Uterus (tissue), 2 donors: ENCODE data around the gene S100A6.

Source experiments
- POLR2A ChIP-seq, 2 donors: fragments of 450-650 bp; IDR thresholded peaks; one replicate each; pipeline ENCODE4 v1.6.1; 2016; ENCODE audit warnings: antibody characterized with exemption in 2 of 2, mild to moderate bottlenecking in 1 of 2, moderate library complexity in 1 of 2
- TF ChIP-seq, protein P1 (sequence below), 4 experiments: fragments of 200-600 bp in 2 of 4; fragments of 450-650 bp in 2 of 4; sonication (generic) in 2 of 4; IDR thresholded peaks; one replicate each; pipeline ENCODE4 v1.5.1; 2016 to 2019; ENCODE audit warnings: antibody characterized with exemption in 4 of 4, mild to moderate bottlenecking in 2 of 4, moderate library complexity in 1 of 4

DNA sequence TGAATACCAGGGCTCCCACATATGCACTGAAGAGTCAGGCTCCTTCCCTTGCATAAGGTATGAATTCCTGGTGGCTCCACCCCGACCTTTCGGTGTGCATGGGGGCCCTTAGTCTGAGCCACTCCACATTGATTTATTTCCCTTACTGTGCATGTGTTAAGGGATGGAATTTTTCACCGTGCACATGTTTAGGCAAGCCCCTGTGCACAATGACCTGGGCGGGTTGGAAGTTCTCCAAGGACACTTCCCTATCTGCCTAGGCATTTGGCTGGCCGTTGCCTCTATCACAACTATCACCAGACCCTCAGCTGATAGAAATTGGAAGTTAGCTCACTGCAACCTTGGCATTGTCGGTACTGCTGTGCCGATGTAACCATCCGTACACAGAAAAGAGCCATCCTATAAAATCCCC is 9.7 kb downstream of the S100A6 start:
- TF ChIP-seq POLR2A (IDR thresholded peaks at IDR 0.05) = no peak
- TF ChIP-seq, protein P1, sequence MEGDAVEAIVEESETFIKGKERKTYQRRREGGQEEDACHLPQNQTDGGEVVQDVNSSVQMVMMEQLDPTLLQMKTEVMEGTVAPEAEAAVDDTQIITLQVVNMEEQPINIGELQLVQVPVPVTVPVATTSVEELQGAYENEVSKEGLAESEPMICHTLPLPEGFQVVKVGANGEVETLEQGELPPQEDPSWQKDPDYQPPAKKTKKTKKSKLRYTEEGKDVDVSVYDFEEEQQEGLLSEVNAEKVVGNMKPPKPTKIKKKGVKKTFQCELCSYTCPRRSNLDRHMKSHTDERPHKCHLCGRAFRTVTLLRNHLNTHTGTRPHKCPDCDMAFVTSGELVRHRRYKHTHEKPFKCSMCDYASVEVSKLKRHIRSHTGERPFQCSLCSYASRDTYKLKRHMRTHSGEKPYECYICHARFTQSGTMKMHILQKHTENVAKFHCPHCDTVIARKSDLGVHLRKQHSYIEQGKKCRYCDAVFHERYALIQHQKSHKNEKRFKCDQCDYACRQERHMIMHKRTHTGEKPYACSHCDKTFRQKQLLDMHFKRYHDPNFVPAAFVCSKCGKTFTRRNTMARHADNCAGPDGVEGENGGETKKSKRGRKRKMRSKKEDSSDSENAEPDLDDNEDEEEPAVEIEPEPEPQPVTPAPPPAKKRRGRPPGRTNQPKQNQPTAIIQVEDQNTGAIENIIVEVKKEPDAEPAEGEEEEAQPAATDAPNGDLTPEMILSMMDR (IDR thresholded peaks at IDR 0.05) = no peak
